Neural cell (in vitro differentiated cells): ENCODE results near the gene UBA1. TPM values are rescaled to one million over a fixed set of nuclear protein-coding genes. Genes with fewer than 3 reads are reported as not detected.

Experiments used
- H2AFZ ChIP-seq: fragments of 200-600, 300-800 bp; sonication (generic), shearing (Covaris generic); 2 replicates; pipeline ENCODE4 v1.6.0; 2014; ENCODE audit warnings: low read depth, mild to moderate bottlenecking, antibody characterized with exemption, low read length, moderate library complexity
- H3F3A ChIP-seq: fragments of 200-600 bp; shearing (Covaris generic); 2 replicates; pipeline ENCODE4 v1.6.1; 2016; ENCODE audit warnings: mild to moderate bottlenecking, moderate library complexity, mixed read lengths, antibody characterized with exemption, low read length; ENCODE audit not compliant: insufficient read depth, poor library complexity, severe bottlenecking
- H3K27ac ChIP-seq: fragments of 200-600, 300-800 bp; sonication (generic), shearing (Covaris generic); 2 replicates; pipeline ENCODE4 v1.5.1; 2014; ENCODE audit warnings: mild to moderate bottlenecking, low read length, moderate library complexity
- H3K27me3 ChIP-seq: fragments of 300-800, 200-600 bp; sonication (generic), shearing (Covaris generic); 2 replicates; pipeline ENCODE4 v1.6.0; 2014; ENCODE audit warnings: mild to moderate bottlenecking, low read depth, low read length, moderate library complexity; ENCODE audit not compliant: insufficient read depth
- H3K36me3 ChIP-seq: fragments of 300-800, 200-600 bp; sonication (generic), shearing (Covaris generic); 2 replicates; pipeline ENCODE4 v1.5.1; 2014; ENCODE audit warnings: mild to moderate bottlenecking, antibody characterized with exemption, low read length, moderate library complexity; ENCODE audit not compliant: insufficient read depth
- H3K4me2 ChIP-seq: fragments of 300-800, 200-600 bp; sonication (generic), shearing (Covaris generic); 2 replicates; pipeline ENCODE4 v1.6.0; 2014; ENCODE audit warnings: mild to moderate bottlenecking, low read length
- H3K4me3 ChIP-seq: fragments of 300-800, 200-600 bp; sonication (generic), shearing (Covaris generic); 2 replicates; pipeline ENCODE4 v1.5.1; 2014; ENCODE audit warnings: mild to moderate bottlenecking, low read length, moderate library complexity
- H3K79me2 ChIP-seq: fragments of 200-600 bp; shearing (Covaris generic); replicated peaks from 2 replicates; pipeline ENCODE4 v1.6.0; 2014; ENCODE audit warnings: mild to moderate bottlenecking, low read length, moderate library complexity; ENCODE audit not compliant: insufficient read depth
- H3K9ac ChIP-seq: fragments of 300-800, 200-600 bp; sonication (generic), shearing (Covaris generic); 2 replicates; pipeline ENCODE4 v1.6.1; 2016; ENCODE audit warnings: mild to moderate bottlenecking, low read length, mixed read lengths
- H3K9me2 ChIP-seq: fragments of 200-600 bp; shearing (Covaris generic); 2 replicates; pipeline ENCODE4 v1.6.1; 2016; ENCODE audit warnings: mild to moderate bottlenecking, low read length, mixed read lengths; ENCODE audit not compliant: insufficient read depth
- H3K9me3 ChIP-seq: fragments of 200-600, 300-800 bp; sonication (generic), shearing (Covaris generic); 2 replicates; pipeline ENCODE4 v1.6.1; 2016; ENCODE audit warnings: mild to moderate bottlenecking, mixed run types, low read length, moderate library complexity, mixed read lengths
- H4K20me1 ChIP-seq: fragments of 200-600 bp; shearing (Covaris generic); 2 replicates; pipeline ENCODE4 v1.6.1; 2016; ENCODE audit warnings: mild to moderate bottlenecking, mixed run types; ENCODE audit not compliant: insufficient read depth
- EP300 ChIP-seq: fragments of 450-650 bp; conservative IDR thresholded peaks from 2 replicates; pipeline ENCODE4 v1.6.1; 2014; ENCODE audit warnings: antibody characterized with exemption, mild to moderate bottlenecking, moderate library complexity; ENCODE audit not compliant: poor library complexity, severe bottlenecking
- EZH2 ChIP-seq: fragments of 200-600, 300-800 bp; shearing (Covaris generic), sonication (generic); IDR thresholded peaks from 2 replicates; pipeline ENCODE4 v1.6.1; 2014; ENCODE audit warnings: antibody characterized with exemption, low read length, borderline replicate concordance, mild to moderate bottlenecking; ENCODE audit not compliant: insufficient read depth, poor library complexity, severe bottlenecking
- MXI1 ChIP-seq: fragments of 450-650 bp; conservative IDR thresholded peaks from 2 replicates; pipeline ENCODE4 v1.6.1; 2014; ENCODE audit warnings: antibody characterized with exemption, mild to moderate bottlenecking; ENCODE audit not compliant: poor library complexity, severe bottlenecking
- POLR2AphosphoS5 ChIP-seq: IDR thresholded peaks from 2 replicates; pipeline ENCODE4 v1.6.1; 2012
- RAD21 ChIP-seq: fragments of 450-650 bp; conservative IDR thresholded peaks from 2 replicates; pipeline ENCODE4 v1.6.1; 2014; ENCODE audit warnings: antibody characterized with exemption, mild to moderate bottlenecking, moderate library complexity
- SMC3 ChIP-seq: fragments of 450-650 bp; conservative IDR thresholded peaks from 2 replicates; pipeline ENCODE4 v1.6.1; 2014; ENCODE audit warnings: antibody characterized with exemption, mild to moderate bottlenecking, moderate library complexity; ENCODE audit not compliant: poor library complexity
- TAF1 ChIP-seq: IDR thresholded peaks from 2 replicates; pipeline ENCODE4 v1.6.1; 2012; ENCODE audit warnings: low read depth
- polyA plus RNA-seq: library from polyadenylated mRNA; depleted of rRNA; stranded (reverse); fragments of >200 nt; gene quantifications from 2 replicates; pipeline ENCODE4 v1.2.3, GENCODE V29; 2014
- TF ChIP-seq, protein P1 (sequence below): IDR thresholded peaks from 2 replicates; pipeline ENCODE4 v1.6.1; 2012; ENCODE audit warnings: borderline replicate concordance
- TF ChIP-seq, protein P2 (sequence below): fragments of 450-650 bp; IDR thresholded peaks from 2 replicates; pipeline ENCODE4 v1.5.1; 2014; ENCODE audit warnings: antibody characterized with exemption, mild to moderate bottlenecking, moderate library complexity; ENCODE audit not compliant: poor library complexity, severe bottlenecking

The UBA1 gene
- polyA plus RNA-seq, 1 donor from 2014 or later: 132 TPM

GRCh38 chrX:47178337-47178736, 15.3 kb upstream of the UBA1 start:
- TF ChIP-seq TAF1 (no peak), SMC3 (no peak), EP300 (no peak), EZH2 (no peak), POLR2AphosphoS5 (no peak), MXI1 (no peak), RAD21 (no peak)
- TF ChIP-seq, protein P1, sequence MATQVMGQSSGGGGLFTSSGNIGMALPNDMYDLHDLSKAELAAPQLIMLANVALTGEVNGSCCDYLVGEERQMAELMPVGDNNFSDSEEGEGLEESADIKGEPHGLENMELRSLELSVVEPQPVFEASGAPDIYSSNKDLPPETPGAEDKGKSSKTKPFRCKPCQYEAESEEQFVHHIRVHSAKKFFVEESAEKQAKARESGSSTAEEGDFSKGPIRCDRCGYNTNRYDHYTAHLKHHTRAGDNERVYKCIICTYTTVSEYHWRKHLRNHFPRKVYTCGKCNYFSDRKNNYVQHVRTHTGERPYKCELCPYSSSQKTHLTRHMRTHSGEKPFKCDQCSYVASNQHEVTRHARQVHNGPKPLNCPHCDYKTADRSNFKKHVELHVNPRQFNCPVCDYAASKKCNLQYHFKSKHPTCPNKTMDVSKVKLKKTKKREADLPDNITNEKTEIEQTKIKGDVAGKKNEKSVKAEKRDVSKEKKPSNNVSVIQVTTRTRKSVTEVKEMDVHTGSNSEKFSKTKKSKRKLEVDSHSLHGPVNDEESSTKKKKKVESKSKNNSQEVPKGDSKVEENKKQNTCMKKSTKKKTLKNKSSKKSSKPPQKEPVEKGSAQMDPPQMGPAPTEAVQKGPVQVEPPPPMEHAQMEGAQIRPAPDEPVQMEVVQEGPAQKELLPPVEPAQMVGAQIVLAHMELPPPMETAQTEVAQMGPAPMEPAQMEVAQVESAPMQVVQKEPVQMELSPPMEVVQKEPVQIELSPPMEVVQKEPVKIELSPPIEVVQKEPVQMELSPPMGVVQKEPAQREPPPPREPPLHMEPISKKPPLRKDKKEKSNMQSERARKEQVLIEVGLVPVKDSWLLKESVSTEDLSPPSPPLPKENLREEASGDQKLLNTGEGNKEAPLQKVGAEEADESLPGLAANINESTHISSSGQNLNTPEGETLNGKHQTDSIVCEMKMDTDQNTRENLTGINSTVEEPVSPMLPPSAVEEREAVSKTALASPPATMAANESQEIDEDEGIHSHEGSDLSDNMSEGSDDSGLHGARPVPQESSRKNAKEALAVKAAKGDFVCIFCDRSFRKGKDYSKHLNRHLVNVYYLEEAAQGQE: no peak
- TF ChIP-seq, protein P2, sequence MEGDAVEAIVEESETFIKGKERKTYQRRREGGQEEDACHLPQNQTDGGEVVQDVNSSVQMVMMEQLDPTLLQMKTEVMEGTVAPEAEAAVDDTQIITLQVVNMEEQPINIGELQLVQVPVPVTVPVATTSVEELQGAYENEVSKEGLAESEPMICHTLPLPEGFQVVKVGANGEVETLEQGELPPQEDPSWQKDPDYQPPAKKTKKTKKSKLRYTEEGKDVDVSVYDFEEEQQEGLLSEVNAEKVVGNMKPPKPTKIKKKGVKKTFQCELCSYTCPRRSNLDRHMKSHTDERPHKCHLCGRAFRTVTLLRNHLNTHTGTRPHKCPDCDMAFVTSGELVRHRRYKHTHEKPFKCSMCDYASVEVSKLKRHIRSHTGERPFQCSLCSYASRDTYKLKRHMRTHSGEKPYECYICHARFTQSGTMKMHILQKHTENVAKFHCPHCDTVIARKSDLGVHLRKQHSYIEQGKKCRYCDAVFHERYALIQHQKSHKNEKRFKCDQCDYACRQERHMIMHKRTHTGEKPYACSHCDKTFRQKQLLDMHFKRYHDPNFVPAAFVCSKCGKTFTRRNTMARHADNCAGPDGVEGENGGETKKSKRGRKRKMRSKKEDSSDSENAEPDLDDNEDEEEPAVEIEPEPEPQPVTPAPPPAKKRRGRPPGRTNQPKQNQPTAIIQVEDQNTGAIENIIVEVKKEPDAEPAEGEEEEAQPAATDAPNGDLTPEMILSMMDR: no peak
- Histone ChIP-seq H3K9me3 (no peaks in the 10 kb centered on the region), H3K9ac (no peak overlapping the region), H4K20me1 (no peaks in the 10 kb centered on the region), H3K4me2 (no peak overlapping the region), H3K4me3 (no peak overlapping the region), H3K27ac (no peak overlapping the region), H2AFZ (no peak overlapping the region), H3F3A (no peaks in the 10 kb centered on the region), H3K27me3 (no peaks in the 10 kb centered on the region), H3K79me2 (no peaks in the 10 kb centered on the region), H3K36me3 (no peaks in the 10 kb centered on the region), H3K9me2 (no peaks in the 10 kb centered on the region)

- TF ChIP-seq EZH2 (no peak), SMC3 (no peak), POLR2AphosphoS5 (no peak), MXI1 (no peak), TAF1 (no peak), RAD21 (no peak), EP300 (no peak)
- TF ChIP-seq, protein P2: no peak
- TF ChIP-seq, protein P1: no peak
- H3K4me3 ChIP-seq: no peak overlapping the region
- no peak overlapping the region for H3K27ac ChIP-seq
- no peaks in the 10 kb centered on the region for H3K36me3 ChIP-seq
- no peaks in the 10 kb centered on the region for H3K27me3 ChIP-seq
- H3K4me2 ChIP-seq: no peak overlapping the region
- H3K79me2 ChIP-seq: no peaks in the 10 kb centered on the region
- no peaks in the 10 kb centered on the region for H3K9me2 ChIP-seq
- no peaks in the 10 kb centered on the region for H4K20me1 ChIP-seq
- H3K9ac ChIP-seq: no peak overlapping the region
- no peaks in the 10 kb centered on the region for H3K9me3 ChIP-seq
- H3F3A ChIP-seq: no peaks in the 10 kb centered on the region
- no peak overlapping the region for H2AFZ ChIP-seq
These were observed 14.3 kb upstream of the UBA1 start for GRCh38 chrX:47179221-47179927.
